IMR-90 (cell line): ENCODE measurements around the gene FBXL14. TPM values are rescaled to one million over a fixed set of nuclear protein-coding genes. Genes with fewer than 3 reads are reported as not detected.

Experiments
- ATAC-seq: fragments of 200-7000 bp; cut with Tn5 transposase; 2 replicates; pipeline ENCODE4 v1.9.1; 2020; ENCODE audit warnings: low read depth, mild to moderate bottlenecking, moderate library complexity
- BruUV-seq: library from RNA; stranded (reverse); fragments of 400-500 nt; replicated peaks from 2 replicates; lab custom pipeline; 2021; lab: Mats Ljungman, UMichigan
- CTCF ChIA-PET: fragments of 300-600 bp; formaldehyde crosslinking; extraction: SDS; loops from one replicate; lab custom pipeline; 2021; ENCODE audit warnings: antibody characterized with exemption; lab: Yijun Ruan, JAX
- POLR2A ChIA-PET: fragments of 300-600 bp; sonication (Branson Sonifier 250); formaldehyde crosslinking; loops from one replicate; lab custom pipeline; 2022; ENCODE audit warnings: antibody characterized with exemption; ENCODE audit not compliant: unreplicated experiment; lab: Charles Lee
- DNase-seq: peaks from one replicate; pipeline ENCODE4 v3.0.0; 2013
- H2AFZ ChIP-seq: replicated peaks from 2 replicates; pipeline ENCODE3; 2013; ENCODE audit warnings: low read length, mild to moderate bottlenecking; ENCODE audit not compliant: poor library complexity
- H2AK5ac ChIP-seq: 2 replicates; pipeline ENCODE4 v1.6.1; 2013; ENCODE audit warnings: low read depth, low read length, inconsistent platforms
- H2AK9ac ChIP-seq: replicated peaks from 2 replicates; pipeline ENCODE3; 2013; ENCODE audit warnings: mild to moderate bottlenecking, low read depth, low read length, moderate library complexity; ENCODE audit not compliant: poor library complexity
- H2BK120ac ChIP-seq: 2 replicates; pipeline ENCODE4 v1.6.1; 2013; ENCODE audit warnings: low read depth, low read length, inconsistent platforms
- H2BK15ac ChIP-seq: 3 replicates; pipeline ENCODE4 v1.6.1; 2013; ENCODE audit warnings: low read depth, low read length, inconsistent platforms
- H2BK20ac ChIP-seq: 2 replicates; pipeline ENCODE4 v1.6.1; 2013; ENCODE audit warnings: low read depth, mild to moderate bottlenecking, inconsistent platforms, low read length, moderate library complexity
- H2BK5ac ChIP-seq: 2 replicates; pipeline ENCODE4 v1.6.1; 2013; ENCODE audit warnings: mild to moderate bottlenecking, low read depth, low read length, inconsistent platforms; ENCODE audit not compliant: poor library complexity, severe bottlenecking
- H3K14ac ChIP-seq: replicated peaks from 2 replicates; pipeline ENCODE4 v1.6.1; 2013; ENCODE audit warnings: low read depth, low read length, inconsistent platforms
- H3K18ac ChIP-seq: 2 replicates; pipeline ENCODE4 v1.6.1; 2013; ENCODE audit warnings: low read depth, low read length, control low read depth
- H3K23ac ChIP-seq: 2 replicates; pipeline ENCODE4 v1.6.1; 2013; ENCODE audit warnings: low read depth, low read length, inconsistent platforms
- H3K27ac ChIP-seq: 2 replicates; pipeline ENCODE4 v1.5.1; 2013; ENCODE audit warnings: mild to moderate bottlenecking, control low read depth, low read length; ENCODE audit not compliant: insufficient read depth
- H3K27me3 ChIP-seq: 2 replicates; pipeline ENCODE4 v1.6.1; 2013; ENCODE audit warnings: low read length; ENCODE audit not compliant: control insufficient read depth, insufficient read depth
- H3K36me3 ChIP-seq: 2 replicates; pipeline ENCODE4 v1.6.1; 2013; ENCODE audit warnings: low read length, mixed read lengths; ENCODE audit not compliant: control insufficient read depth, insufficient read depth
- H3K4ac ChIP-seq: 2 replicates; pipeline ENCODE4 v1.6.1; 2013; ENCODE audit warnings: low read depth, low read length, inconsistent platforms
- H3K4me1 ChIP-seq: 2 replicates; pipeline ENCODE4 v1.6.1; 2013; ENCODE audit warnings: low read length, mixed read lengths; ENCODE audit not compliant: control insufficient read depth, insufficient read depth
- H3K4me2 ChIP-seq: 2 replicates; pipeline ENCODE4 v1.6.1; 2013; ENCODE audit warnings: low read depth, mild to moderate bottlenecking, control low read depth, low read length, moderate library complexity
- H3K4me3 ChIP-seq: 2 replicates; pipeline ENCODE4 v1.5.1; 2013; ENCODE audit warnings: low read depth, mild to moderate bottlenecking, control low read depth, low read length, moderate library complexity; ENCODE audit not compliant: insufficient read depth
- H3K56ac ChIP-seq: 2 replicates; pipeline ENCODE4 v1.6.1; 2013; ENCODE audit warnings: low read length, inconsistent platforms; ENCODE audit not compliant: insufficient read depth; ENCODE audit errors: extremely low read depth
- H3K79me1 ChIP-seq, 2 experiments: 2 replicates each; pipeline ENCODE4 v1.6.1; 2013; ENCODE audit warnings: low read length in 2 of 2, inconsistent platforms in 1 of 2, low read depth in 1 of 2
- H3K9ac ChIP-seq: 2 replicates; pipeline ENCODE4 v1.6.1; 2013; ENCODE audit warnings: low read depth, low read length, control low read depth
- H3K9me1 ChIP-seq: 2 replicates; pipeline ENCODE4 v1.6.1; 2013; ENCODE audit warnings: low read length, inconsistent platforms; ENCODE audit not compliant: insufficient read depth
- H3K9me3 ChIP-seq: 2 replicates; pipeline ENCODE4 v1.6.1; 2013; ENCODE audit warnings: low read length; ENCODE audit not compliant: control insufficient read depth, insufficient read depth
- H4K20me1 ChIP-seq: 2 replicates; pipeline ENCODE4 v1.6.1; 2013; ENCODE audit warnings: low read length, inconsistent platforms; ENCODE audit not compliant: insufficient read depth
- H4K5ac ChIP-seq: 2 replicates; pipeline ENCODE4 v1.6.1; 2013; ENCODE audit warnings: mild to moderate bottlenecking, low read depth, low read length, control low read depth
- H4K8ac ChIP-seq, 2 experiments: 2 replicates each; pipeline ENCODE4 v1.6.1; 2013; ENCODE audit warnings: low read depth in 2 of 2, low read length in 2 of 2, control low read depth in 1 of 2, inconsistent platforms in 1 of 2
- H4K91ac ChIP-seq: 2 replicates; pipeline ENCODE4 v1.6.1; 2013; ENCODE audit warnings: low read depth, low read length, inconsistent platforms; ENCODE audit not compliant: insufficient read depth
- RAD21 ChIP-seq: IDR thresholded peaks from 2 replicates; pipeline ENCODE4 v1.6.1; 2012; ENCODE audit warnings: low read length, improper control_type of control experiment
- RCOR1 ChIP-seq: IDR thresholded peaks from 2 replicates; pipeline ENCODE4 v1.6.1; 2012; ENCODE audit warnings: mild to moderate bottlenecking, low read length, improper control_type of control experiment; ENCODE audit not compliant: insufficient replicate concordance
- SMC3 ChIP-seq: fragments of 150-350 bp; IDR thresholded peaks from 2 replicates; pipeline ENCODE4 v1.6.1; 2016; ENCODE audit warnings: low read depth, mild to moderate bottlenecking, antibody characterized with exemption, low read length, moderate library complexity
- WGBS, 2 experiments: methylation state at CpG; one replicate each; pipeline versions ENCODE4 v1.1.5 to v1.1.7; 2013; ENCODE audit warnings: missing lambda C conversion rate in 2 of 2; ENCODE audit not compliant: insufficient read length in 1 of 2; ENCODE audit errors: extremely low coverage in 2 of 2; 5-methylcytosine and 5-hydroxymethylcytosine counted together
- dilution Hi-C: fragments of 300-500 bp; cut with HindIII; formaldehyde crosslinking; loops from one replicate; pipeline ENCODE4 v1.14.3; 2018; ENCODE audit warnings: low sequenced_read_pairs; ENCODE audit not compliant: unreplicated experiment
- in situ Hi-C: fragments of 300-500 bp; cut with MboI; formaldehyde crosslinking; loops from 3 replicates; pipeline ENCODE4 v1.14.3; 2019; ENCODE audit warnings: low sequenced_read_pairs, inconsistent platforms, mixed read lengths
- intact Hi-C: fragments of 100-400 bp; cut with micrococcal nuclease; formaldehyde crosslinking; loops from 2 replicates; pipeline ENCODE4 v1.10.0; 2022
- polyA plus RNA-seq, 3 experiments: library from polyadenylated mRNA; depleted of rRNA; stranded (reverse); fragments of >200 nt; gene quantifications; 2 replicates each; pipeline ENCODE4 v1.2.3, GENCODE V29; 2012; ENCODE audit warnings: low replicate concordance in 1 of 3
- total RNA-seq: library from RNA; depleted of rRNA; stranded (reverse); fragments of >200 nt; gene quantifications from 2 replicates; pipeline ENCODE4 v1.2.3, GENCODE V29; 2012
- TF ChIP-seq, protein P1 (sequence below): conservative IDR thresholded peaks from 2 replicates; pipeline ENCODE4 v1.5.1; 2012; ENCODE audit warnings: mild to moderate bottlenecking, low read depth, low read length, improper control_type of control experiment

Gene FBXL14
- total and polyA plus RNA-seq, 2 of the 4 experiments (the other 2 are of a cell fraction): 4.7 to 7.3 TPM

- dilution Hi-C loops (no loop called here), in situ Hi-C loops (no loop called here), intact Hi-C loops (no loop called here)
- H3K14ac ChIP-seq: no peak overlapping the region
- H3K23ac ChIP-seq: peak overlapping the region; percentile 29; the same call in 1 of the 2 replicates
- ChIA-PET POLR2A (no interaction called here), CTCF (no interaction called here)
- no peak overlapping the region for H2BK5ac ChIP-seq
- no peak overlapping the region for H4K5ac ChIP-seq
- no peak overlapping the region for H3K4me2 ChIP-seq
- peaks cover 60% of the 10 kb centered on the region for H4K20me1 ChIP-seq
- WGBS, 2 experiments: no CpG with 5 or more reads among the region's 7 CpGs
- H3K27ac ChIP-seq: no peak overlapping the region
- H3K4me3 ChIP-seq: no peak overlapping the region
- TF ChIP-seq RCOR1: no peak
- TF ChIP-seq SMC3: peak; percentile 26; the same call in 1 of the 2 replicates
- TF ChIP-seq, protein P1, sequence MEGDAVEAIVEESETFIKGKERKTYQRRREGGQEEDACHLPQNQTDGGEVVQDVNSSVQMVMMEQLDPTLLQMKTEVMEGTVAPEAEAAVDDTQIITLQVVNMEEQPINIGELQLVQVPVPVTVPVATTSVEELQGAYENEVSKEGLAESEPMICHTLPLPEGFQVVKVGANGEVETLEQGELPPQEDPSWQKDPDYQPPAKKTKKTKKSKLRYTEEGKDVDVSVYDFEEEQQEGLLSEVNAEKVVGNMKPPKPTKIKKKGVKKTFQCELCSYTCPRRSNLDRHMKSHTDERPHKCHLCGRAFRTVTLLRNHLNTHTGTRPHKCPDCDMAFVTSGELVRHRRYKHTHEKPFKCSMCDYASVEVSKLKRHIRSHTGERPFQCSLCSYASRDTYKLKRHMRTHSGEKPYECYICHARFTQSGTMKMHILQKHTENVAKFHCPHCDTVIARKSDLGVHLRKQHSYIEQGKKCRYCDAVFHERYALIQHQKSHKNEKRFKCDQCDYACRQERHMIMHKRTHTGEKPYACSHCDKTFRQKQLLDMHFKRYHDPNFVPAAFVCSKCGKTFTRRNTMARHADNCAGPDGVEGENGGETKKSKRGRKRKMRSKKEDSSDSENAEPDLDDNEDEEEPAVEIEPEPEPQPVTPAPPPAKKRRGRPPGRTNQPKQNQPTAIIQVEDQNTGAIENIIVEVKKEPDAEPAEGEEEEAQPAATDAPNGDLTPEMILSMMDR: peak; percentile 33; the same call in 1 of the 2 replicates
- TF ChIP-seq RAD21: peak; percentile 50
- H3K4me1 ChIP-seq: peaks cover 2% of the 10 kb centered on the region; the same call in 1 of the 2 replicates
- no peak overlapping the region for H2AK5ac ChIP-seq
- ATAC-seq: no peak
- H2BK20ac ChIP-seq: no peak overlapping the region
- H4K8ac ChIP-seq: no peak overlapping the region
- no peak overlapping the region for H2BK120ac ChIP-seq
- no peaks in the 10 kb centered on the region for H3K27me3 ChIP-seq
- no peak overlapping the region for H3K9ac ChIP-seq
- no peak overlapping the region for H4K91ac ChIP-seq
- no peak overlapping the region for H2BK15ac ChIP-seq
- no peak overlapping the region for H3K18ac ChIP-seq
- no peak overlapping the region for H3K56ac ChIP-seq
- H3K36me3 ChIP-seq: no peaks in the 10 kb centered on the region
- H3K9me1 ChIP-seq: peaks cover 10% of the 10 kb centered on the region
- H3K9me3 ChIP-seq: no peaks in the 10 kb centered on the region
- no peak overlapping the region for H2AK9ac ChIP-seq
- no TSS peak for BruUV-seq
- peaks cover 30 to 83% of the 10 kb centered on the region in 2 experiments for H3K79me1 ChIP-seq
- peak; percentile 43 for DNase-seq
- no peak overlapping the region for H3K4ac ChIP-seq
- H2AFZ ChIP-seq: no peak overlapping the region
Measured at GRCh38 chr12:1544996-1545700, 49.2 kb downstream of the FBXL14 start.
